HG03066 (cell line): ENCODE results near the gene TMIE.
"Not testable (repeated sequence)": the region's sequence is repeated elsewhere in the genome, so short reads cannot be mapped to it uniquely, and the experiment has no call there.

Experiments
- ATAC-seq: cut with Tn5 transposase; IDR thresholded peaks from one replicate; pipeline ENCODE4 v1.9.1; 2021; ENCODE audit warnings: low read depth; ENCODE audit not compliant: unreplicated experiment

Gene TMIE

DNA sequence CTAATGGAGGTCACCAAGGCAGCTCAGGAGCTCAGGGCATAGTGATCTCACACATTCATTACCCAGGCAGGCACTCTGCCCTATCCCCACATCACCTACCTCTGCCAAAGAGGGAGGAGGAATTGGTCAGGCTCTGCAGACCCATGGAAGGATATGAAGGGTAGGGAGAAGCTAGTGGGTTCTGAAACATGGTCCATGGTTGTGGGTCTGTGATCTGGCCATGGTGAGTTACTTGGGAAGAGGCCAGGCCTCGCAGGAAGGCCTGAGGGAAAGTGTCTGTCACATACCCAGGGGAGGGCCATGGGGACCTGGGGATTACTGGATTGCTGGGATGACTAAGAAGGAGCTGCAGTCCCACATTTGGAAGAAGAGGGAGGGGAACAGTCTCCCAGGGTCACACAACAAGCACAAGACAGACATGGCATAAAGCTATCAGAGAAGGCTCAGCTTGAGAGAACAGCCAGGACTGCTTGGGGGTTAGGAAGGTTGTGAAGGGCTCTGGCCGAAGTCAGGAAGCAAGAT is 17.9 kb downstream of the TMIE start:
- no peak for ATAC-seq

DNA sequence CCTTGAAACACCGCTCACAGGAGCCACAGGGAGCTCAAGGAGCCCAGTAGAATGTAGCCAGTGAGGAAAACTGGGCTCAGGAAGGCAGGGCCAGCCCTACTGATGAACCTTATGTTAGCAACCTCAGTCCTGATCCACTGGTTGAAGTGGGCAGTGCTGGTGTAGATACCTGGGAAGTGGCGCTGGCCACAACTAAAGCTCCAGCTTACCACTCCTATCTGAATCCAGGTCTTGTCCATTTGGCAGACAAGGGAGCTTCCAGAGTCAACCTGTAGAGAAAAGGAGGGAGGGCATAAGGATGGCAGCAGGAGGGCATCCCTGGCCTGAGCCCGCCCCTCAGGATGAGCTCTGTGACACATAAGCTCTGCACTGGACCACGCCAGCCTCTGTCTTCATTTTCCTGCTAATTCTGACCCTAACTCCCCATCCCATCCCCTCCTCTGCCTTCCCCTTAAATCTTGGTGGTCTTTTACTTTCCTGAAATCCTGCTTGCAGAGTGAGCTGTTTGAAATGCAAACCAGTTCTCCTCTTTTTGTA is 18.6 kb downstream of the TMIE start:
- ATAC-seq: no peak

DNA sequence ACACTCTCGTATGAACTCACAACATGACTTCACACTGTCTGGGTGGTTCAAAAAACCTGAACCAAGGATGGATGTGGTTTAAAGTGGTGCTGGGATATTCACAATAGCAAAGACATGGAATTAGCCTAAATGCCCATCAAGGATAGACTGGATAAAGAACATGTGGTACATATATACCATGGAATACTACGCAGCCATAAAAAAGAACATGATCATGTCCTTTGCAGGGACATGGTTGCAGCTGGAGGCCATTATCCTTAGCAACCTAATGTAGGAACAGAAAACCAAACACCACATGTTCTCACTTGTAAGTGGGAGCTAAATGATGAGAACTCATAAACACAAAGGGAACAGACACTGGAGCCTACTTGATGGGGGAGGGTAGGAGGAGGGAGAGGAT is 19.8 kb downstream of the TMIE start:
- ATAC-seq: no peak

DNA sequence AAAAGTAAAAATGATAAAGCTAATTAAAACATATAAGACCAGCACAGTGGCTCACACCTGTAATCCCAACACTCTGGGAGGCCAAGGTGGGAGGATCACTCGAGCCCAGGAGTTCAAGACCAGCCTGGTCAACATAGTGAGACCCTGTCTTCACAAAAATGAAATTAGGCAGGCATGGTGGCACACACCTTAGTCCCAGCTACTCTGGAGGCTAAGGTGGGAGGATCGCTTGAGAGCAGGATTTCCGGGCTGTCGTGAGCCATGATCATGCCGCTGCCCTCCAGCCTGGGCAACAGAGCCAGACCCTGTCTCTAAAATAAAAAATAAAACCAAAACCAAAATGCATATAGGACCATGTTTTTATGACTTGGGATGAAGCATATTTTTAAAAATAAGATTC is 21.3 kb downstream of the TMIE start:
- no peak for ATAC-seq

DNA sequence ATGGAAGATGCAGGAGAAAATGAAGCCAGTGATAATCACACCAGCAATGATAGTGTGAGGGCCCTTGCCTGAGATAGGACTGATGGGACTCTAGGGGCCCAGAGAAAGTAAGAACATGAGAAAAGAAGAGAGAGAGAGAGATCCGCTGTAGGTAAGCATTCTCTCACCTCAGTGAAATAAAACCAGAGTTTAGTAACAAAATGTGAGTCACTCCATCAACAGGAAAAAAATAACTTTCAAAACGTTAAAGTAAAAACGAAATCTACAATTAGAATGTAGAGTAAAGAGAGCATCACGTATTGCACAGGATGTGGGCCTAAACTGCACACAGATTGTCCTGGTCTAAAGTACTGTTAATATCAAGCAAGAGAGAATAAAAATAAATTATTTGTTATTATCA is 23.2 kb downstream of the TMIE start:
- ATAC-seq: no peak

DNA sequence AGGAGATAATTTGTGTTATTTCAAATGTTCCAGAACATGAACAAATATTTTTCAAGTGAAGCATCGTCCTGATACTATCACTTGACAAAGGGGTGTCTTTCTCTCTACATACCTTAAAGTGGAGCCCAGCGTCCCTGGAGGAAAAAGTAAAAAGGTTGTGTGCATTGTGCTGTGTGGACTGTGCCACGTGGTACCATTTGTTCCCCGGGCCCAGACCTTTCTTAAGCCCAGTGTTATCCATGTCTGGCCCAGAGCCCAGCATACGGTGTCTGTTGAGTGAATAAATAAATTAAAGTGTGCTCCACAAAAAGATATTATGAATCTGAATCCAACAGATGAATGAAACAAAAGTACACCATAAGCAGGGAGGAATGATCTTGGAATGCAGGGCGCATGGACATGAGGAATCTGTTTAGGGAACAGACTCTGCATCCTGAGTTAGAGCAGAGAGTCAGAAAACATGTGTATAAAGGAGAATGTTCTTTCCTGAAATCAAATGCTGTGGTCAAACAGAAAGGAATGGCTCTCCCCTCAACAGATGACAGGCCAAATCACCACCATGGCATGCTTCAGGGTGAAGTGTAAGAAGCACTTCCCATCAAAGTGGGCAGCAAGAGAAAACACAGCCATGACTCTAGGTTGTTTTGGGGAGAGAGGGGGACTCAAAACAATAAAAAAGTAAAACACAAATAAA is 24.6 kb downstream of the TMIE start:
- no peak for ATAC-seq

DNA sequence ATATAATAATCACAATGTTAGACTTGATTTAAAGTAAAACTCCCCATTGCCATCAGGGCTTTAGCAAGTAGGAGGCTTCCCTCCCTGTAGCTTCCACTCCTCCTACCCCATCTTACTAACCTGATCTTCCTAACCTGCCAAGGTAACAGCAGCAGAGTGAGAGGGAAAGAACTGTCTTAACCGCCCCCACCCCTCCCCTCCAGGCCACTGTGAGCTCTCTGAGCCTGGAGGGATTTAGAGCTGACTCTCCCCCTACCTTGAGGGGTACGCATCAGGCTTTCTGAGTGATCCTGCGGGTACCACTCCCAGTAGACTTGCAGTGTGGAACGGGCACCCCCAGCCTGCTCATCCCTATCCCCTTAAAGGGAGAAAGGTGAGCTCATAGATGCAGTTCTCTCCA is 27.8 kb downstream of the TMIE start:
- no peak for ATAC-seq

DNA sequence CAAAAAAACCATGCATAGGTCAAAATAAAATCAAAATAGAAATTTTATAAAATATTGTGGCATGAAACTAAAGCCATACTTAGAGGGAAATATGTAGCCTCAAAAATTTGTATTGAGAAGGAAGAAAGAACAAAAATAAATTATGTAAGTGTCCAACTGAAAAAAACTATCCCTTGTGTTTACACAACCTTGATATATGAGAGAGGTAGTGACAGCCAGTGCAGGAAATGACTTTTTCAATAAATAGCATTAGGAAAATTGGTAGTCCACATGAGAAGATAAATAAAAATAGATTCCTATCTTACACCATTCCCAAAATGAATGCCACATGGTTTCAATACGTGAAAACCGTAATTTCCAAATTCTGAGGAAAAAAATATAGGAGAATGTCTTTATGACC is 29.6 kb downstream of the TMIE start:
- no peak for ATAC-seq

DNA sequence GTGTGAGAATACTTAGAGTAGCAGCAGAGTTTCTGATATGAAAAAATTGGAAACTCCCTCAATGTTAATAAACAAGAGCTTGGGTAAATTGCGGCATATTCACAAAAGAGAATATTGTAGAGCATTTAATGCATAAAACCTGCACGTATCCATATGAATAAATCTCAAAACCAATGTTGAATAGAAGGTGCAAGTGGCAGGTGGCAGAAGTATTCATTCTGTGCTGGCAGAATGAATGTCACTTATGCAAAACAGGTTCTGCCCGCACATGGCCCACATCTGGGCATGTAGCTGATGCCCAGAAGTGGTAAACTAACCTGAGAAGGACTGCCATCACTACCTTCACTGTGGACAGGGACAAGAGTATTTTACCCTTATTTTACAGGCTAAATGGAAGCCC is 30.6 kb downstream of the TMIE start:
- no peak for ATAC-seq

DNA sequence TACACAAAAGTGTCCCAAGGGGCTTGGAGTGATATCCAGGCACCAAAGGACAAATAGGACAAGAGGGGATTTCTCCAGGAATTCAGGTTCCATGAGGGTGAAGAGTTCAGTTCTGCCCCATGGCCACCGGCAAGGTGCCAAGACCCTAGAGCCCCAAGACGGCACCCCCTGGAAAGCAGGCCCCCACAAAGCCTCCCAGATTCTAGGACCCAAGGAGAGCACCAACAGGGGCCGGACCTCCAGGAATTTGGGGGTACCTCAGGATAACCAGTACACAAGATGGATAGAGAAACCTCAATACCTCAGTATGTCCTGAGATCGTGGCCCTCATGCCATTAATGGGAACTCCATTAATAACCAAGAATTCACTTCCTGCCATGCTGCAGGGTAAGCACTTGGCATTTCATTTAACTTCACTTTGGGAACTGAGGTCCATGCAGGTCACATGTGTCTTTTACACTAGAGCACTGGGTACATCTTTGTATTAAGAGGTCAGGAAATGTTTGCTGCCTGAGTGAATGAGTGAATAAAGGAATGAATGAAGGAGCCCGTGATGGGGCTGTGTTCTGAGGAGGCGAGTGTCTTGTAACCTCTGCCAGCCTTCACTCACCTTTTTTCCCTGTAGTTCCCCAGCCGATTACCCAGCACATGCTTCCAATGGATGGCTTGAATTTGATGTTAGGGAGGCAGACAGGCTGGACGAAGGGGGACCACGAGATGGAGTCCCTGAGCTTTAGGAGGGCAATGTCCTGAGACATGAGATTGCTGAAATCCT is 32.0 kb downstream of the TMIE start:
- no peak for ATAC-seq

DNA sequence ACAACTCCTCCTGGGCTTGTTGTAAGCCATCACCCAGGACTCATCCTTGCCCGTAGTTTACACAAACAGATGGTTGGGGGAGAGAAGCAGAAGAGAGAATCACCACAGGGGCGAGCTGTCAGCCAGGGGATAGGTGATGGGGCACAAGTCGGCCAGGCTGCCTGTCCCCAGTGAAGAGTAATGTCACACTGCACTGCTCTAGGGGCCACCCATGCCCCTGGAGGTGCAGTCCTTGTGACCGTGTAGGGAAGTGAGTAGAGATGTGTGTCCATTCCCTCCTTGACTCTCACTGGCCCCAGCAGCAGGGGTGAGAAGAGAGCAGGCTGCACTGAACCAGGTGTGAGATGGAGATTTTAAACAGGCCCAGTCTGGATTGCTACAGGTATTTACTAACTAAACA is 33.6 kb downstream of the TMIE start:
- ATAC-seq: no peak

DNA sequence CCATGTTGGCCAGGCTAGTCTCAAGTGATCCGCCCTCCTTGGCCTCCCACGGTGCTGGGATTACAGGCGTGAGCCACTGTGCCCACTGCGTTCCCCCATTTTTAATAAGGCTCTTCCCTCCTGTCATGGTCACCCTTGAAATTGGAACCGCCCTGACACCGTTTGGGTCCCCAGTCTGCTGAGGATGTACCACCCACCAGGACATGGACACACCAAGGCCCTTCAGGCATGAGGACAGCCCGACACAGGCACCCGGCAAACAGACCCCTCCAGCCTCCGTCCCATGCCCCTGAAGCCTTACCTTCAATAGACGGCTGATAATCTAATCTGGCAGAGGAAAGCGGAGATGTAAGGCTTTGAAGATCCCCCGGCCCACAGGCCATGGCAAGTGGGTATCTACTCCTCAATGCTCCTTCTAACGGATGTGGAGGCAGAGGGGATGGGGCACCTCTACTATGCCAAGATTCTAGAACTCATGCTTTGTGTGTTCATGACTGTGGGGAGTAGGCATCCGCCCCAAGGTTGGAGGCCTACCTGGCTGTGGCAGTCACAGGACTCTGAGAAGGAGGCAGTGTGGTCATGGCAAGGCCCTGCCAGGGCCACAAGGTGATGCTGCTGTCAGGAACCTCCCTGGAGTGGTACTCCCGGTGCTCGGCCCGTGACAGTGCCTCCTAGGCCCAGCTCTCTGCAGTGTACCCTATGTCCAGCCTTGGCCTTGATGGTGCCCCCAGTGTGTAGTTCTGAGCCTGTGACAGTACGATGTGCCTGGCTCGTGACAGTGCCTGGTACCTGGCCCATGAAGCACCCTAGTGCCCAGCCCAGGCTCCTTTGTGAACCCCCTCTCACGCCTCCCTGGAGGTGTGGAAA is 35.0 kb downstream of the TMIE start:
- no peak for ATAC-seq

DNA sequence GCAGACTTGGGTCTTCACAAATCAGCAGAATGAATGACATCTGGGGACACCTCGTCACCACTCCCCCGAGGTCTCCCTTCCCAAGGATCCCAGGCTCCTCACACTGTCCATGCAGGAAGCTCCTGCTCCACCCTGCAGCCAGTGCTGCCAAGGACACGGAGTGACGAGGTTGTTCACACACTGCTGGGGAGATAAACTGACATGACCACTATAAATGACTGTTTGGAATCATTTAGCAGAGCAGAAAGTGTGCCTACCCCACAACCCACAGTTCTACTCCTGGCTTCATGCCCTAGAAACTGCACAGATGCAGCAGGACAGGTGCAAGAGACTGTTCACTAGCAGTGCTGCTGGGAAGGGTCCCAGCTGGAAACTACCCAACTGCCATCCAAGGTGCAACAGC is 36.1 kb downstream of the TMIE start:
- ATAC-seq: no peak

DNA sequence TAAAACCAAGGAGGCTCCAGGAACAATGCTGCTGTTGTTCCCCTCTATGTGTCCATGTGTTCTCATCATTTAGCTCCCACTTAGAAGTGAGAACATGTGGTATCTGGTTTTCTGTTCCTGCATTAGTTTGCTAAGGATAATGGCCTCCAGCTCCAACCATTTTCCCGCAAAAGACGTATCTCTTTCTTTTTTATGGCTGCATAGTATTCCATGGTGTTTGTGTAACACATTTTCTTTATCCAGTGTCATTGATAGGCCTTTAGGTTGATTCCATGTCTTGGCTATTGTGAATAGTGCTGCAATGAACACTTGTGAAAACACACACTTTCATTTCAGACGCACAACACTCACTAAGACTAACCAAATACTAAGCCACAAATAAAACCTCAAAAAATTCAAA is 38.4 kb downstream of the TMIE start:
- ATAC-seq: not testable (repeated sequence)

DNA sequence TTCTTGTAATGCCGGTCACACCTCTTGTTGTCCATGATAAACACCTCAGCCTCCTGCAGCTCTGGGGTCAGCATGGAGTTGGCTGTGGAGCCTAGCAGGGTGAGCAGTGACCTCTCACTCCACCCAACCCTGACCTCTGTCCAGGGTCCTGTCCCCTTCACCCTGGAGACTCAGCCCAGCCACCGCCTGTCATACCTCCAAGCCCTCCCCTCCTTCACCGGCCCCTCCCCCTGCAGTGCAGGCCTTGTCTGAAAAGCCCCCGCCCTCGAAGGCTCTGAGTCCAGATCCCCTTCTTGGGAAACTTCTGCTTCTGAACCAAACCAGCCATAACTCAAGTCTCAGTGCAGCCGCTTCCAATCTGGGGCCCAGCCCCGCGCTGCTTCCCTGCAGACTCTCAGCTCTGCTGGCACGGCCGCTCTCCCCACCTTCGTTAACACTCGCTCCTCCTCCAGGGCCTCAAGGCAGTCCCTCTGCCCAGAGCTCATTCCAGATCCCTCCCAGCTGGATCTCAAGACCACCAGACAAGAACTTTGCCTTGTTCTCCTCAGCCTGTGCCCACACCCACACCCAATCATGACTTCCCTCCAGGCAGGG is 41.9 kb downstream of the TMIE start:
- no peak for ATAC-seq

DNA sequence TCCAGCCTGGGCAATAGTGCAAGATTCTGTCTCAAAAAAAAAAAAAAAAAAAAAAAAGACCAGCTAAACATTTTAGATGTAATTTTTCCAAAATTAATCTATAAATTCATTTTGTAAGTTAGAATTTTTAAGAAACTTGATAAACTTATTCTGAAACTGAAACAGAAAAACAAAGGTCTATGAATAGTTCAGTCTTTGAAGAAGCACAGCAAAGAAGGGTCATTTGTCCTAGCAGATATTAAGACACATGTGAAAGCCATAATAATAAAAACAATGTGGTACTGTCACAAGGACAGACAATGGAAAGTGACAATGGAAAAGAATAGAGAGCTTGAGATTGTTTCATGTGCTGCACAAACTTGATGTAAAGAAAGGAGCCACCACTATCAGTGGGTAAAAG is 45.5 kb downstream of the TMIE start:
- ATAC-seq: no peak

DNA sequence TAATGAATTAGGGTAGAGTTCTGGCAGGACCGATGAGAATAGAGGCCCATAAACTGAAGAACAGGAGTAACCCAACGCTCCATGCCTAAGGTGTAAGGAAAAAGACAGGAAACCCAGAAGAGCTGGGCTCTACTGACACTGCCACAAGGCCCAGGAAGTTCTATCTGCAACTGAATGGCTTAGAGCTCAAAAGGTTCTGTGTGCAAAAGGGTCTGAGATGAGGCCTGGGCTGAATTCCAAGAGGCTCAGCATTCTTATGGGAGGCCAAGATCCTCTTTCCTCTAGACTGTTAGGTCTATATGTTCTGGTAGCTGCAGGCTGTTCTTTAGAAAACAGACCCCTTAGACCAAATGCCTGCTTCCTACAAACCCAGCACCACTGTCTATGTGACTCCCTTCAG is 47.0 kb downstream of the TMIE start:
- ATAC-seq: no peak

DNA sequence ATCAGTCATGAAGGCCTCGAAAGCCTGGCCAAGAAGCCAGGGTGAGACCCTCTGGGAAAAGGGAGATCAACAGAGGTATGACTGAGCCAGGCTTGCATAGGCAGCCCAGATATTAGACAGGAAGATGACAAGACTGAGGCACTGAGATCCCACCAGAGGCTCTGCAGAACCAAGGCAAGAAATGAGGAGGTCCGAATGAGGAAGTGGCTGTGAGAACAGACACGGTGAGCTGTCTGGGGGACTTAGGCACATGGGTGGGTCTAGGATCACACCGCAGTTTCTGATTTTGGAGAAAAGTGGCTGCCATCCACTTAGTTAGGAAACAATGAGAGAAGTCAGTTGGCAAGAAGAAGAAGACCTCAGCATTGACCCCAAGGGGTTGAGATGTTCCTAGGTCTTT is 47.9 kb downstream of the TMIE start:
- no peak for ATAC-seq

DNA sequence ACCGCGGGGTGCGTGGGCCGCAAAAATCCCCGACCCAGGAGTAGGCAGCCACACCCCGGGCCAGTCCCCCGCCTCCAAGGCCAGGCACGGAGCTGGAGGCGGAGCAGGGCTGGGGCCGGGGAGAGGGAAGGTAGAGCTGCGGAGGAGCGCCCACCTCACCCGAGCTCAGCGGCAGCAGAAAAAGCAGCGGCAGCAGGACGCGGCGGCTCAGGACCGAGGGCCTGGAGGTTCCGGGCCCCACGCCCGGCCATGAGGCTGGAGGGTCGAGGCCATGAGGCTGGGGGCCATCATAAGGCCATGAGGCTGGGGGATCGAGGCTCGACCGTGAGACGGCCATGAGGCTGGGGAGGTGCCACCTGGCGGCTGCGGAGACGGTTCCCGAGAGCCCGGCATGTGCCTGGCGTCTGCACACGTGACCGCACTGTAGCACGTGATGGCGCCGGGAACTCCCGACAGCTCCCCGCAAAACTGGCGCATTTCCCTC is 49.4 kb downstream of the TMIE start:
- ATAC-seq: no peak

DNA sequence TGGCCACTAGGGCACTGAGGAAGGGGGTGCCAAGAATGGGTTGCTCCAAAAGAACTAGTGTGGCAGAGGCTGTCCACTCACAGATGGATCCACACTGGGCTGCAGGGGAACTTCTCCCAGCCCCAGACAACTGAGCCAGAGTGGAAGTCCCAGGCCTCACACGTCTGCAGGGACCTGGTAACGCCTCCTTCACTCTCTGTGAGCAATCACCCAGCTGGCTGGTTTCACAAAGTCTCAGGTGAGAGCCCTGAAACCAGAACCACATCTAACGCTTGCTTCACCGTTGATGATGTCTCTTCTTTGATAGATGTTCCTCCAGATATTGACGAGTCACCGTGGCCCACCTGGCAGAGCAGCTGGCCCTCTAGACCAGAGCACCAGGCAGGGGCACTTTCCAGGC is 51.9 kb downstream of the TMIE start:
- ATAC-seq: not testable (repeated sequence)
